Trophoblast cell (in vitro differentiated cells and primary cell): ENCODE results near the gene PDLIM4.

ENCODE experiments used
- DNase-seq, 2 donors: peaks; one replicate each; pipeline ENCODE4 v3.0.0-alpha.2; 2016
- H2AFZ ChIP-seq: 2 replicates; pipeline ENCODE4 v1.6.1; 2013; ENCODE audit warnings: low read length, moderate library complexity, mild to moderate bottlenecking; ENCODE audit not compliant: insufficient read depth, poor library complexity
- H2AK5ac ChIP-seq: 2 replicates; pipeline ENCODE4 v1.6.1; 2013; ENCODE audit warnings: mild to moderate bottlenecking, low read length
- H2BK120ac ChIP-seq: 2 replicates; pipeline ENCODE4 v1.6.1; 2013; ENCODE audit warnings: low read length, mild to moderate bottlenecking, moderate library complexity; ENCODE audit not compliant: insufficient read depth, poor library complexity
- H2BK12ac ChIP-seq: 2 replicates; pipeline ENCODE4 v1.6.1; 2013; ENCODE audit warnings: mild to moderate bottlenecking, low read length, moderate library complexity
- H2BK5ac ChIP-seq: 2 replicates; pipeline ENCODE4 v1.6.1; 2013; ENCODE audit warnings: low read length, low read depth, moderate library complexity, mild to moderate bottlenecking; ENCODE audit not compliant: poor library complexity
- H3K14ac ChIP-seq: 2 replicates; pipeline ENCODE4 v1.6.1; 2013; ENCODE audit warnings: mild to moderate bottlenecking, low read length
- H3K18ac ChIP-seq: 2 replicates; pipeline ENCODE4 v1.6.1; 2013; ENCODE audit warnings: mild to moderate bottlenecking, low read length
- H3K23ac ChIP-seq: 2 replicates; pipeline ENCODE4 v1.6.1; 2013; ENCODE audit warnings: low read length
- H3K27ac ChIP-seq: 2 replicates; pipeline ENCODE4 v1.5.1; 2013; ENCODE audit warnings: low read depth, mild to moderate bottlenecking, inconsistent platforms, low read length, moderate library complexity
- H3K27me3 ChIP-seq: 2 replicates; pipeline ENCODE4 v1.6.1; 2013; ENCODE audit warnings: inconsistent platforms, mild to moderate bottlenecking, low read length, moderate library complexity; ENCODE audit not compliant: insufficient read depth
- H3K36me3 ChIP-seq, 2 experiments: 1 replicate in 1 of 2; 2 replicates in 1 of 2; pipeline ENCODE4 v1.6.1; 2013; ENCODE audit warnings: low read length in 2 of 2, mild to moderate bottlenecking in 2 of 2, moderate library complexity in 1 of 2; ENCODE audit not compliant: insufficient read depth in 2 of 2, control insufficient read depth in 1 of 2
- H3K4ac ChIP-seq: 2 replicates; pipeline ENCODE4 v1.6.1; 2013; ENCODE audit warnings: low read depth, mild to moderate bottlenecking, low read length, moderate library complexity
- H3K4me1 ChIP-seq, 2 experiments: 1 replicate in 1 of 2; 2 replicates in 1 of 2; pipeline ENCODE4 v1.6.1; 2013; ENCODE audit warnings: low read length in 2 of 2, mild to moderate bottlenecking in 2 of 2, moderate library complexity in 1 of 2; ENCODE audit not compliant: insufficient read depth in 2 of 2, control insufficient read depth in 1 of 2
- H3K4me2 ChIP-seq: 2 replicates; pipeline ENCODE4 v1.6.1; 2013; ENCODE audit warnings: inconsistent platforms, mild to moderate bottlenecking, low read length, moderate library complexity
- H3K4me3 ChIP-seq: 2 replicates; pipeline ENCODE4 v1.5.1; 2013; ENCODE audit warnings: mild to moderate bottlenecking, low read depth, low read length, inconsistent platforms
- H3K79me1 ChIP-seq: one replicate; pipeline ENCODE4 v1.6.1; 2013; ENCODE audit warnings: low read length
- H3K79me2 ChIP-seq: 2 replicates; pipeline ENCODE4 v1.6.1; 2013; ENCODE audit warnings: low read length, mild to moderate bottlenecking; ENCODE audit not compliant: control insufficient read depth, insufficient read depth, poor library complexity
- H3K9ac ChIP-seq: 2 replicates; pipeline ENCODE4 v1.6.1; 2013; ENCODE audit warnings: mild to moderate bottlenecking, low read length
- H3K9me3 ChIP-seq: 2 replicates; pipeline ENCODE4 v1.6.1; 2013; ENCODE audit warnings: low read depth, mild to moderate bottlenecking, control low read depth, inconsistent platforms, low read length; ENCODE audit not compliant: insufficient read depth
- H4K12ac ChIP-seq: 2 replicates; pipeline ENCODE4 v1.6.1; 2013; ENCODE audit warnings: low read depth, mild to moderate bottlenecking, low read length, moderate library complexity
- H4K8ac ChIP-seq: 2 replicates; pipeline ENCODE4 v1.6.1; 2013; ENCODE audit warnings: low read depth, mild to moderate bottlenecking, low read length, moderate library complexity
- H4K91ac ChIP-seq: one replicate; pipeline ENCODE4 v1.6.1; 2013; ENCODE audit warnings: low read depth, mild to moderate bottlenecking, low read length, moderate library complexity
- WGBS: extraction: QIAGEN DNeasy Blood & Tissue Kit; methylation state at CpG from one replicate; pipeline ENCODE4 v1.1.7; 2013; ENCODE audit warnings: missing lambda C conversion rate; ENCODE audit not compliant: insufficient read length, insufficient coverage; ENCODE audit errors: extremely low coverage; 5-methylcytosine and 5-hydroxymethylcytosine counted together

The PDLIM4 gene

DNA sequence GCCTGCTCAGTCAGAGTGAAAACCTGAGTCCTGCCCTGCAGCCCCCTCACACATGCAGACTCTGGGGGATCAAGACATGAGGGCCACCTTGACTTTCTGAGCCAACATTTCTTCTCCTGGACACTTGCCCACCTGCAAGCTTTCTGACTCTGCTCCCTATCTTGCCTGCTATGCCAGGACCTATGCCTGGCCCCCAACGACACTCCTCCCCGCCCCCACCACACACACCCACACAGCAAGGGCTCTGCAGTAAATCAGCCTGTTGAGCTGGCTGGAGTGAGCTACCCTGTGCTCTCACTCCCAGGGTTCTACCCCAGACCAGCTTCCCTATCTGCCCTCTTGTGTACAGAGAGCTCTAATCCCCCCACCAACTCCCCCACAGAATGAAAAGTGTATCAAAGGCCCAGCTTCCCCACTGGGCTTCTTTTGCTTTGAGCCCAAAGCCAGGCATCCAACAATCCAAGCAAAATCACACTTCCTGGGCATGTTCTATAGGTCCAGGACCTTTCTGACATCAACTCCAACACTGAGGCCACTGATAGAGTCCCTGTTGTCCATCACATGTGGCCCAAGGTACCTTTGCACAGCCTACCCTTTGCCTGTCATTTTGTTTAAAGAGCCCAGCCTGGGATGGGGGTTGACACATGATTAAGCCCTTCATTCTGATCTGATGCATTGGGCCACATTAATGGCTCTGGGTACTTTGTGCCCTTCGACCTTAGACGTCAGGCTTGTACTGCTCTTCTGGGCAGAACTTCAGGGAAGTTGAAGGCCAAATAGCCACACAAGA is 7.2 kb downstream of the PDLIM4 start:
- no peak overlapping the region for H3K4me3 ChIP-seq
- H4K12ac ChIP-seq, result no peak overlapping the region
- no peak overlapping the region for H3K18ac ChIP-seq
- no peaks in the 10 kb centered on the region for H3K9me3 ChIP-seq
- no peak overlapping the region for H2BK5ac ChIP-seq
- no peak overlapping the region for H3K4me2 ChIP-seq
- H2AK5ac ChIP-seq, result no peak overlapping the region
- H3K4ac ChIP-seq, result no peak overlapping the region
- peaks cover 4 to 9% of the 10 kb centered on the region in 2 experiments for H3K36me3 ChIP-seq
- no CpG with 5 or more reads among the region's 4 CpGs for WGBS
- H4K91ac ChIP-seq, result peak overlapping the region; percentile 47
- no peak for DNase-seq
- no peak overlapping the region for H3K23ac ChIP-seq
- H3K79me1 ChIP-seq, result no peaks in the 10 kb centered on the region
- peaks cover 16 to 17% of the 10 kb centered on the region in 2 experiments for H3K4me1 ChIP-seq
- no peak overlapping the region for H2BK12ac ChIP-seq
- no peak overlapping the region for H4K8ac ChIP-seq
- H3K9ac ChIP-seq, result no peak overlapping the region
- H2BK120ac ChIP-seq, result no peak overlapping the region
- H3K14ac ChIP-seq, result no peak overlapping the region
- no peak overlapping the region for H3K27ac ChIP-seq
- no peaks in the 10 kb centered on the region for H3K79me2 ChIP-seq
- H2AFZ ChIP-seq, result no peak overlapping the region
- H3K27me3 ChIP-seq, result no peaks in the 10 kb centered on the region

GRCh38 chr5:132265336-132266030 is 8.0 kb downstream of the PDLIM4 start:
- H3K27me3 ChIP-seq, result no peaks in the 10 kb centered on the region
- H2BK12ac ChIP-seq, result peak overlapping the region; percentile 33
- DNase-seq, result peak; percentile 90 to 95
- WGBS, result no CpG with 5 or more reads among the region's 8 CpGs
- H3K27ac ChIP-seq, result no peak overlapping the region
- no peak overlapping the region for H3K4me2 ChIP-seq
- H3K79me2 ChIP-seq, result no peaks in the 10 kb centered on the region
- no peak overlapping the region for H3K18ac ChIP-seq
- no peak overlapping the region for H4K8ac ChIP-seq
- no peaks in the 10 kb centered on the region for H3K9me3 ChIP-seq
- H2AFZ ChIP-seq, result no peak overlapping the region
- H3K23ac ChIP-seq, result no peak overlapping the region
- H3K14ac ChIP-seq, result no peak overlapping the region
- no peak overlapping the region for H2BK120ac ChIP-seq
- H2AK5ac ChIP-seq, result no peak overlapping the region
- H3K79me1 ChIP-seq, result no peaks in the 10 kb centered on the region
- no peak overlapping the region for H2BK5ac ChIP-seq
- peak overlapping the region; percentile 47 for H4K91ac ChIP-seq
- H3K9ac ChIP-seq, result no peak overlapping the region
- no peak overlapping the region for H3K4me3 ChIP-seq
- H4K12ac ChIP-seq, result no peak overlapping the region
- H3K4me1 ChIP-seq, result peaks cover 13 to 16% of the 10 kb centered on the region in 2 experiments
- H3K36me3 ChIP-seq, result peaks cover 4 to 9% of the 10 kb centered on the region in 2 experiments
- no peak overlapping the region for H3K4ac ChIP-seq

DNA sequence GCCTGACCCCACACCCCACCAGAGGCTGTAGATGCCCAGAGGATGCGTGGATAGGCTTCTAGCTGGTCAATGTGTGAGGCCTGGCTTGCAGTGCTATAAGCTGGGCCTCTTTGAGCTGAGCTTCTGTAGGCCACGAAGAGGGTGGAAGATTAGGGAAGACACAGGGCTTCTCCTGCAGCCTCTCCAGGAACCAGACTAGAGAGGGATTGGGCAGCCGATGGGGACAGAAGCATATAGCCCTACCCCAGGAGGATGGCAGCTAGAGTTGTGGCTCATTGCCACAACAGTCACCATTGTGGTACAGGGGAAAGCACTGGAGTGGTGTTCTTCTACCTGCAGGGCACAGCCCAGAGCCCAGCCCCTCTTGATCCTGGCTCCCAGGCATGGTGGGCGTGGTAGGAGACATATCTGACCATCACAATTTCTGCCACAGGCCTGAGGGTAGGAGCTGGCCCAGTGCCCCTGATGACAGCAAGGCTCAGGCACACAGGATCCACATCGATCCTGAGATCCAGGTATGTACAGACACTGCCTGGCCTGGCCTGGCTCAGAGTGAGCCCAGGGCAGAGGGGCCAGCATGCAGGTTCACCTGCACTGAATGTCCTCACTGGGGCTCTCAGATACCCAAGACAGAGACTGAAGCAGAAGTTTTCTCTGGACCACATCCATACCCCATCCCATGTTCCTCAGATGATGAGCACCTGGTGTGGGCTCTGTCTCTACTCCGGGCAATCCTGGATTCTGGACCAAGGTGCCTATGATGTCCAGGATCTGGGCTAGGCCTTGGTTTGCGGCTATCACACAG is 8.7 kb downstream of the PDLIM4 start:
- H3K9ac ChIP-seq, result no peak overlapping the region
- no peak overlapping the region for H3K14ac ChIP-seq
- no peaks in the 10 kb centered on the region for H3K79me1 ChIP-seq
- H3K4me1 ChIP-seq, result peaks cover 13 to 16% of the 10 kb centered on the region in 2 experiments
- H3K18ac ChIP-seq, result no peak overlapping the region
- no peaks in the 10 kb centered on the region for H3K79me2 ChIP-seq
- H3K4ac ChIP-seq, result no peak overlapping the region
- no peak overlapping the region for H3K4me3 ChIP-seq
- WGBS, result no CpG with 5 or more reads among the region's 7 CpGs
- H2BK12ac ChIP-seq, result peak overlapping the region; percentile 27
- H2BK120ac ChIP-seq, result no peak overlapping the region
- no peak overlapping the region for H2AFZ ChIP-seq
- no peaks in the 10 kb centered on the region for H3K27me3 ChIP-seq
- H3K27ac ChIP-seq, result no peak overlapping the region
- H3K4me2 ChIP-seq, result no peak overlapping the region
- peak; percentile 83 to 88 for DNase-seq
- no peak overlapping the region for H4K12ac ChIP-seq
- peaks cover 4 to 9% of the 10 kb centered on the region in 2 experiments for H3K36me3 ChIP-seq
- H4K8ac ChIP-seq, result no peak overlapping the region
- H2AK5ac ChIP-seq, result peak overlapping the region; percentile 36
- no peaks in the 10 kb centered on the region for H3K9me3 ChIP-seq
- H3K23ac ChIP-seq, result no peak overlapping the region
- H4K91ac ChIP-seq, result peak overlapping the region; percentile 50
- no peak overlapping the region for H2BK5ac ChIP-seq

GRCh38 chr5:132266836-132267160 is 9.3 kb downstream of the PDLIM4 start:
- Histone ChIP-seq H2AFZ (no peak overlapping the region), H3K36me3 (peaks cover 4 to 9% of the 10 kb centered on the region in 2 experiments), H3K9ac (no peak overlapping the region), H3K27ac (no peak overlapping the region), H3K79me1 (no peaks in the 10 kb centered on the region), H4K91ac (peak overlapping the region; percentile 50), H4K8ac (no peak overlapping the region), H2AK5ac (peak overlapping the region; percentile 36), H3K18ac (no peak overlapping the region), H3K23ac (no peak overlapping the region), H3K4ac (no peak overlapping the region), H3K4me2 (no peak overlapping the region), H4K12ac (no peak overlapping the region), H2BK12ac (no peak overlapping the region), H3K27me3 (no peaks in the 10 kb centered on the region), H2BK120ac (no peak overlapping the region), H3K4me1 (peaks cover 13 to 16% of the 10 kb centered on the region in 2 experiments), H3K14ac (no peak overlapping the region), H3K79me2 (no peaks in the 10 kb centered on the region), H2BK5ac (no peak overlapping the region), H3K9me3 (no peaks in the 10 kb centered on the region), H3K4me3 (no peak overlapping the region)
- no peak for DNase-seq
- WGBS, result no CpG with 5 or more reads among the region's 1 CpG
